GM12801 (cell line): ENCODE measurements around the gene ARFGEF2.

Experiments
- CTCF ChIP-seq: IDR thresholded peaks from one replicate; pipeline ENCODE4 v1.5.1; 2011; ENCODE audit warnings: control low read depth; ENCODE audit not compliant: insufficient read length; ENCODE audit errors: extremely low read depth

The ARFGEF2 gene

DNA sequence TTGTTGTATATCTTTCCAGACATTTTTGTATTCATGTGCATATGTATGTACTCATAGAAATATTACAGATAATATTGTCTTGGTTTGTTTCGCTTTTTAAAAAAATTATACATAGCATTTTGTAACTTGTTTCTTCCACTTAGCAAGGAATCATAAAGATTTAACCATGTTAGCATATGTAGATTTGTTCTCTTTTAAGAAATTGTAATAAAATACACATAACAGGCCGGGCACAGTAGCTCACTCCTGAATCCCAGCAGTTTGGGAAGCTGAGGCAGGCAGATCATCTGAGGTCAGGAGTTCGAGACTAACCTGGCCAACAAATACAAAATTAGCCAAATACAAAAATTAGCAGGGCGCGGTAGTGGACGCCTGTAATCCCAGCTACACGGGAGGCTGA, 80.2 kb downstream of the ARFGEF2 start:
- TF ChIP-seq CTCF = no peak

- TF ChIP-seq CTCF = no peak
Observed at GRCh38 chr20:49006446-49006980, 85.0 kb downstream of the ARFGEF2 start.

GRCh38 chr20:49009899-49010631, 88.6 kb downstream of the ARFGEF2 start:
- no peak for TF ChIP-seq CTCF

DNA sequence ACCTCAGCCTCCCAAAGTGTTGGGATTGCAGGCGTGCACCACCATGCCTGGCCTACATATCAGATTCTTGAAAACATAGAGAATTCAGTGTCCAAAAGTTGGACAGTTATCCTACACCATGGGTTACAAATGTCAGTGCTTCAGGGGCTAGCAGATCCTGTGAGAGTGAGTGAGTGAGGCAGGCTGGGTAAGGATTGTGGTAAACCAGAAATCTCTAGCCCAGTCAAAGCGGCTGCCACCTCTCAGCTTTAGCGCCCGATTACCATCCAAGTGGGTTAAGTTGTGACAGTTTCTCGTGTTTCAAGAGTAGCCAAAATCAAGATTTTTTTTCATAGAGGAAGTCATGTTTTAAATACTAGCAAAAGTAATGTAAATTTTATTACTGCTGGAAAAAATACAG, 102.7 kb downstream of the ARFGEF2 start:
- no peak for TF ChIP-seq CTCF

DNA sequence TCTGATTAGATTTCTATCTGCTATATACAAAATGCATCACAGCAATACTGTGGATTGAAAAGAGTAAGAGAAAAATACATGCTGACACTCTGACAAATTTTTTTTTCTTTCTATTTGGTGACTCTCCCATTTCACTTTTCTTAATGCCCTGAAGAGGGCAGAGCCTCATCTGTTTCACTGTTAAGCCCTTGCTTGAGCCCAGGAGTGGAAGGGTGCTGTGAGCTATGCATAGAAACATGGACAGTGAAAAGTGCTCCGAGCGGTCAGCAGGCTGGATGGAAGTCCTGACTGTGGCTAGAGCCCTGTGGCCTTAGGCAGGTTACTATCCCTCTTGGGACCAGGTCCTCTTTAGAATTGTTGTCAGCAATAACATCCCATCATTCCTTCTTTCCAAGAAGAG, 107.2 kb downstream of the ARFGEF2 start:
- TF ChIP-seq CTCF = no peak

DNA sequence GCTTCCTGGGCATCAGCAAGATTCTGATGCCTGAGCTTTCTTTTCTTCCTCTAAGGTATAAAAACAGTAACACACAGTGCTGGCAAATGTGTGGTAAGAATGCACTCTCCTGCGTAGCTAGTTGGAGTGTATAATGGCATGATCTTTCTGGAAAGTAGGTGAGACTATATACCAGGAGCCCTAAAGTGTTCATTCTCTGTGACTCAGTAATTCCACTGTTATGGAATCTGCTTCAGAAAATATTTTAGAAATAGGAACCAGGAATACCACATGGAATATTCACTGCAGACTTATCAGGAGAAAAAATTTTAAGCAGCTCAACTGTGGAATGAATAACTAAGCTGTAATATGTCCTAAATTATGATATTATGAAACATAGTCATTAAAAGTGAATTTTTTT, 107.7 kb downstream of the ARFGEF2 start:
- TF ChIP-seq CTCF = no peak

DNA sequence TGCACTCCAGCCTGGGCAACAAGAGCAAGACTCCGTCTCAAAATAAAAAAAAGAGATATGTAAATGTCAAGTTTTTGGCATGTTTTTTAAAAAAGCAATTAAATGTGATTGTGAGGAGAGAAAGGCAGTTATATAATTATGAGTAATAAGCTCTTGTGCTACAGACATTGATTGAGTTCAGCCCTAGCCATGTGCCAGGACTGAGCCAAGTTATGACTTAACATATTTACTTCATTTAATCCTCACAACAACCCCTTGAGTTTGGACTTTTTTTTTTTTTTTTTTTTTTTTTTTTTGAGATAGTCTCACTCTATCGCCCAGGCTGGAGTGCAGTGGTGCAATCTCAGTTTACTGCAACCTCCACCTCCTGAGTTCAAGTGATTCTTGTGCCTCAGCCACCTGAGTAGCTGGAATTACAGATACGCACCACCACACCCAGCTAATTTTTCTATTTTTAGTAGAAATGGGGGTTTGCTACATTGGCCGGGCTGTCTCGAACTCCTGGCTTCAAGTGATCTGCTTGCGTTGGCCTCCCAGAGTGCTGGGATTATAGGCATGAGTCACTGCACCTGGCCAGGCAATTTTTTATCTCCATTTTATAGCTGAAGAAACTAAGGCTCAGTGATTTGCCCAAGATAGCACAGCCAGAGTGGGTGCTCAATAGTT, 109.6 kb downstream of the ARFGEF2 start:
- no peak for TF ChIP-seq CTCF
